ENCODE measurements around the gene STK11IP.

The STK11IP gene

GRCh38 chr2:219608399-219608964 is 10.8 kb downstream of the STK11IP start:
- TF ChIP-seq POLR2AphosphoS5 (IDR thresholded peaks at IDR 0.05; ENCODE audit: low read depth, low read length), result no peak
- TF ChIP-seq REST (IDR thresholded peaks at IDR 0.05; ENCODE audit: insufficient read depth in 1 of 2, low read depth in 2 of 2, low read length in 2 of 2), result no peak
- TF ChIP-seq FOXP2 (optimal IDR thresholded peaks at IDR 0.05; ENCODE audit: borderline replicate concordance, extremely low read depth, extremely low read length, insufficient read depth), result no peak
- TF ChIP-seq TAF1 (IDR thresholded peaks at IDR 0.05; ENCODE audit: borderline replicate concordance, insufficient read depth, low read length), result no peak
- no peak for TF ChIP-seq SIN3A (IDR thresholded peaks at IDR 0.05; ENCODE audit: borderline replicate concordance, insufficient read depth, low read length)

- TF ChIP-seq SIN3A (IDR thresholded peaks at IDR 0.05; ENCODE audit: borderline replicate concordance, insufficient read depth, low read length), result no peak
- TF ChIP-seq TAF1 (IDR thresholded peaks at IDR 0.05; ENCODE audit: borderline replicate concordance, insufficient read depth, low read length), result no peak
- no peak for TF ChIP-seq FOXP2 (optimal IDR thresholded peaks at IDR 0.05; ENCODE audit: borderline replicate concordance, extremely low read depth, extremely low read length, insufficient read depth)
- TF ChIP-seq POLR2AphosphoS5 (IDR thresholded peaks at IDR 0.05; ENCODE audit: low read depth, low read length), result no peak
- TF ChIP-seq REST (IDR thresholded peaks at IDR 0.05; ENCODE audit: insufficient read depth in 1 of 2, low read depth in 2 of 2, low read length in 2 of 2), result no peak
These were observed 11.6 kb downstream of the STK11IP start for GRCh38 chr2:219609149-219609750.

GRCh38 chr2:219611306-219611705 is 13.6 kb downstream of the STK11IP start:
- TF ChIP-seq SIN3A (IDR thresholded peaks at IDR 0.05; ENCODE audit: borderline replicate concordance, insufficient read depth, low read length) (no peak), FOXP2 (optimal IDR thresholded peaks at IDR 0.05; ENCODE audit: borderline replicate concordance, extremely low read depth, extremely low read length, insufficient read depth) (no peak), REST (IDR thresholded peaks at IDR 0.05; ENCODE audit: insufficient read depth in 1 of 2, low read depth in 2 of 2, low read length in 2 of 2) (no peak), POLR2AphosphoS5 (IDR thresholded peaks at IDR 0.05; ENCODE audit: low read depth, low read length) (no peak), TAF1 (IDR thresholded peaks at IDR 0.05; ENCODE audit: borderline replicate concordance, insufficient read depth, low read length) (no peak)

- TF ChIP-seq REST (IDR thresholded peaks at IDR 0.05; ENCODE audit: insufficient read depth in 1 of 2, low read depth in 2 of 2, low read length in 2 of 2) (no peak), POLR2AphosphoS5 (IDR thresholded peaks at IDR 0.05; ENCODE audit: low read depth, low read length) (no peak), TAF1 (IDR thresholded peaks at IDR 0.05; ENCODE audit: borderline replicate concordance, insufficient read depth, low read length) (no peak), FOXP2 (optimal IDR thresholded peaks at IDR 0.05; ENCODE audit: borderline replicate concordance, extremely low read depth, extremely low read length, insufficient read depth) (no peak), SIN3A (IDR thresholded peaks at IDR 0.05; ENCODE audit: borderline replicate concordance, insufficient read depth, low read length) (no peak)
These were observed 14.4 kb downstream of the STK11IP start for GRCh38 chr2:219611866-219612576.

Data from PFSK-1 (cell line).